Measurements from ENCODE around the gene SRL.

- no peak for TF ChIP-seq POLR2A (IDR thresholded peaks at IDR 0.05)
- TF ChIP-seq CTCF (IDR thresholded peaks at IDR 0.05) = no peak
Measured at GRCh38 chr16:4225075-4225474, 16.8 kb downstream of the SRL start.
